Measurements from ENCODE around the gene CACNA1C. TPM values are rescaled to one million over a fixed set of nuclear protein-coding genes. Genes with fewer than 3 reads are reported as not detected.

Gene CACNA1C
- total RNA-seq, 6 donors from 2014 or later: 5.2 to 45.1 (median 8.8) TPM

DNA sequence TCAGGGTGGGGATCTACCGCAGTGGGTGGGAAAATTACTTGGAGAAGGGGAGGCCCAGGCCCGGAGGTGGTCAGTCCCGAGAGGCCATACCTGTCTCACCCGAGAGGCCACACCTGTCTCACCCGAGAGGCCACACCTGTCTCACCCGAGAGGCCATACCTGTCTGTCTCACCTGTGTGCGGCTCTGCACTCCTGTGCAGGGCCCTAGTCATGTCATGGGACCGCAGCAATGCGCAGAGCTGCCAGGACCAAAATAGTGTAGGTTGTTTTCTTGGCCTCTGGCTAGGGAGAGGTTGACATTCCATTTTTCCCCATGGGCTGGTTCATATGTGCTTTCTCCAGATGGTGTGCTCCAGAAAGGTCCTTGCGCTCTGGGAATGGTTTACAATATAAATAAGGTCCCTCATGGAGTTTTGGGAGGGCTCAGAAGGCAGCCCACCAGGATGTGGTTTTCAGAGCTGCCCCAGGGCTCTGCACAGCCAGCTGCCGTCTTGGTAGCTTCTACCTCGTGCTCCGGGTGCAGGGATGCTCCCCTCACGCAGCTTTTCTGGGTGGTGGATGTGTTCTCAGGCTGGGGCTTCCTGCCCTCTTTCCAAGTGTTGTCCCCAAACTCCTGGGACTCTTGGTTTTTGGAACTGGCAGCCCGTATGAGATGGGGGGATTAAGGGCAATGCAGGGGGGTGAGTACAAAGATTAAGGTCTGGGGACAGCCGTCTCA is 58.2 kb downstream of the CACNA1C start:
- DNase-seq (no peak), ATAC-seq (ENCODE audit: low FRiP score in 2 of 2) (peak in 1 of 2 donors; percentile 9)
- Histone ChIP-seq H3K36me3 (no peaks in the 10 kb centered on the region), H3K27me3 (no peaks in the 10 kb centered on the region), H3K4me3 (no peak overlapping the region), H3K9me3 (no peaks in the 10 kb centered on the region), H3K27ac (no peak overlapping the region), H3K4me1 (no peaks in the 10 kb centered on the region)
- TF ChIP-seq POLR2AphosphoS5 (IDR thresholded peaks at IDR 0.05) (no peak), CTCF (IDR thresholded peaks at IDR 0.05) (no peak), POLR2A (IDR thresholded peaks at IDR 0.05) (no peak)
- WGBS, 2 donors: 80 to 84% methylated on average over 7 to 16 of the region's 16 CpGs

DNA sequence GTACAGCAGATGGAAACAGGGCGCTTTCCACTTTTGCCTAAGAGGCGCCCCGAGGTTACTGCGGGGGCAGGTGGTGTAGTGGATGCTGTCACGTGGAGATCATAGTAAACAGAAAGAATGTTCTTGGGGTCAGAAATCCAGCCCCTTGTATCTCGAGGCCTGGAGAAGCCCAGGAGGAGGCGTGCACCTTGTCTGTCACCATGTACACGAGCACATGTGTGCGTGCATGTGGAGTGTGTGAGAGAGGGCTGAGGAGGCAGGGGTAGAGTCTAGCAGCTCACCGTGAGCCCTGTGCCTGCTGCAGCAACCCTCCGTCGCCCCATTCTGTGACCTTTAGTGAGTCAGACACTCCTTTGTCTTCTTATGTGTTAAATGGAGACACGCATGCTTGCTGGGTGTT is 59.0 kb downstream of the CACNA1C start:
- H3K9me3 ChIP-seq: no peaks in the 10 kb centered on the region
- DNase-seq (no peak), ATAC-seq (ENCODE audit: low FRiP score in 2 of 2) (no peak)
- H3K27ac ChIP-seq: no peak overlapping the region
- H3K4me3 ChIP-seq: no peak overlapping the region
- H3K4me1 ChIP-seq: no peaks in the 10 kb centered on the region
- no peak for TF ChIP-seq POLR2AphosphoS5 (IDR thresholded peaks at IDR 0.05)
- TF ChIP-seq CTCF (IDR thresholded peaks at IDR 0.05): no peak
- TF ChIP-seq EP300 (IDR thresholded peaks at IDR 0.05): no peak
- TF ChIP-seq POLR2A (IDR thresholded peaks at IDR 0.05): no peak
- no peaks in the 10 kb centered on the region for H3K27me3 ChIP-seq
- WGBS, 2 donors: 72 to 76% methylated on average over 13 of the region's 13 CpGs
- H3K36me3 ChIP-seq: no peaks in the 10 kb centered on the region

DNA sequence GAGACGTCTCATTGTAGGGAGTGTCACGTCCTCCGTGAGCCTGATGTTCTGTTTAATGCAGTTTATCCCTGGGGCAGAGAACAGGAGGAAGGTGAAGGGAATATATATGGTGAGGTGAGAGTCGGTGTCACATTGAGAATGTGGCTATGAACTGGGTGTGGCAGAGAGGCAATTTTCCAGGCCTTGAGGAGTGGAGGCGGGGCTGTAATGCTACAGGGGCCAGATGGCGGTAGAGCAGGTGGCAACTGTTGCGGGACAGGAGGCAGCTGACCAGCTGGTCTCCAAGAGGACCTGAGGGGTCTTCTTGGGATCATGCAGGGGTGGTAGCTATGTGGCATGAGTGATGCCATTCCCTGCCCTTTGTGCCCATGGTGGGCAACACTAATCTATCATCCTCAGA is 59.6 kb downstream of the CACNA1C start:
- Histone ChIP-seq H3K36me3 (no peaks in the 10 kb centered on the region), H3K4me3 (no peak overlapping the region), H3K27me3 (no peaks in the 10 kb centered on the region), H3K27ac (no peak overlapping the region), H3K9me3 (no peaks in the 10 kb centered on the region), H3K4me1 (no peaks in the 10 kb centered on the region)
- WGBS, 2 donors: 84 to 86% methylated on average over 7 of the region's 7 CpGs
- DNase-seq (no peak), ATAC-seq (ENCODE audit: low FRiP score in 2 of 2) (no peak)
- no peak for TF ChIP-seq EP300 (IDR thresholded peaks at IDR 0.05)
- TF ChIP-seq POLR2AphosphoS5 (IDR thresholded peaks at IDR 0.05): no peak
- TF ChIP-seq CTCF (IDR thresholded peaks at IDR 0.05): no peak
- no peak for TF ChIP-seq POLR2A (IDR thresholded peaks at IDR 0.05)

GRCh38 chr12:2113119-2113912 is 60.5 kb downstream of the CACNA1C start:
- Histone ChIP-seq H3K4me1 (no peaks in the 10 kb centered on the region), H3K27ac (no peak overlapping the region), H3K4me3 (no peak overlapping the region), H3K36me3 (no peaks in the 10 kb centered on the region), H3K9me3 (no peaks in the 10 kb centered on the region), H3K27me3 (no peaks in the 10 kb centered on the region)
- 81 to 82% methylated on average over 13 to 14 of the region's 14 CpGs for whole genome bisulfite sequencing, 2 donors
- DNase-seq (no peak), ATAC-seq (ENCODE audit: low FRiP score in 2 of 2) (peak in 1 of 2 donors; percentile 14)
- TF ChIP-seq POLR2A (IDR thresholded peaks at IDR 0.05): no peak
- no peak for TF ChIP-seq EP300 (IDR thresholded peaks at IDR 0.05)
- no peak for TF ChIP-seq POLR2AphosphoS5 (IDR thresholded peaks at IDR 0.05)
- TF ChIP-seq CTCF (IDR thresholded peaks at IDR 0.05): no peak

Data from upper lobe of left lung (tissue), 6 donors.